HG03045 (cell line): ENCODE data around the gene ZNF275.
A peak's percentile ranks its signal among the peaks of the same experiment; 100 is the strongest.
"Not testable (repeated sequence)": the region's sequence is repeated elsewhere in the genome, so short reads cannot be mapped to it uniquely, and the experiment has no call there.

Experiments used
- ATAC-seq: cut with Tn5 transposase; IDR thresholded peaks from one replicate; pipeline ENCODE4 v1.9.1; 2021; ENCODE audit warnings: mild to moderate bottlenecking, moderate library complexity; ENCODE audit not compliant: unreplicated experiment

The ZNF275 gene, protein sequence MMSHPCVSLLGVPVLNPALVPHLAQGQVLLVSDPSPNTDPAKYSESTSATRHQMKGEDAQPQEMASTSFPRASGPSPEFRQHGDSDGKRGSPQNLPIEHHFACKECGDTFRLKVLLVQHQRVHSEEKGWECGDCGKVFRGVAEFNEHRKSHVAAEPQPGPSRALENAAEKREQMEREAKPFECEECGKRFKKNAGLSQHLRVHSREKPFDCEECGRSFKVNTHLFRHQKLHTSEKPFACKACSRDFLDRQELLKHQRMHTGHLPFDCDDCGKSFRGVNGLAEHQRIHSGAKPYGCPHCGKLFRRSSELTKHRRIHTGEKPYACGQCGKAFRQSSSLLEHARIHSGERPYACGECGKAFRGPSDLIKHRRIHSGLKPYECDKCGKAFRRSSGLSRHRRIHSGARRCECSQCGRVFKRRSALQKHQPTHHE

GRCh38 chrX:153333821-153334653 is at the start of gene ZNF275:
TSS of gene ZNF275 (plus strand) at chrX:153334153. CDS start at chrX:153336680, 2,527 bp downstream.
- ATAC-seq = peak; percentile 91

- ATAC-seq = not testable (repeated sequence)
These were observed 48.3 kb upstream of the ZNF275 start for GRCh38 chrX:153285678-153286077.

- not testable (repeated sequence) for ATAC-seq
These were observed 45.1 kb upstream of the ZNF275 start for GRCh38 chrX:153288807-153289206.

DNA sequence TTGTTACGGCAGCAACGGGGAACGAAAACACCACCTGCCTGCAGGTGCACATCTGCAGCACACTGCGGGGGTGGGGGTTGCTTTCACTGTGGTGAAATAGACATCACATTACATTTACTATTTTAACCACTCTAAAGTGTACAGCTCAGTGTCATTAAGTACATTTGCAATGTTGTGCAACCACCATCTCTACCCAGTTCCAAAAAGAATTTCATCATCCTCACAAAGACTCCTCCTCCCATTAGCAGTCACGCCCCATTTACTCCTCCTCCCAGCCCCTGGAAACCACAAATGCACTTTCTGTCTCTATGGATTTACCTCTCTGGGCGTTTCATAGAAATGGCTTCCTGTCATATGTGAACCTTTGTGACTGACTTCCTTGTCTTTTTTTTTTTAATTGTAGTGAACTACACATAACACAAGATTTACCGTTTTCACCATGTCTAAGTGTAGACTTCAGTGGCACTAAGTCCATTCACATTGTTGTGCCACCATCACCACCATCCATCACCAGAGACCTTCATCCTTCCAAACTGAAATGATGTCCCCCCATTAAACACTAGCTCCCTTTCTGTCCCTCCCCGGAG is 40.4 kb upstream of the ZNF275 start:
- not testable (repeated sequence) for ATAC-seq

DNA sequence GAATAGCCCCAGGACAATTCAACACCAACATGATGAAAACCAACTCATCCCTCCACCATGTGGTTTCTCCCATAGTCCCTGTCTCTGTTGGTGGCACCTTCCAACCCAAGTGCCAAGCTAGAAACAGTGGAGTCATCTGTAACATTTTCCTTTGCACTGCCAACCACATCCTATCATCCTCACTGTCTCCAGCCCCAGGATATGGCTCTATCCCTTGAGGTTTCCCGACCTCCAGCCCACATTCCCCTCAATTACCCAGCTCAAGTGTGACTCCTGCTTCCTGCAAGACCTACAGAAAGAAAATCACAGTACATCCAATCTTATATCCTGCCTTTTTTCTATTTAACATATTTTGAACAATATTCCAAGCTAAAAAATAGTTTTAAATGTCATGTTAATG is 36.6 kb upstream of the ZNF275 start:
- ATAC-seq = no peak

- ATAC-seq = no peak
These were observed 34.1 kb upstream of the ZNF275 start for GRCh38 chrX:153299855-153300254.

DNA sequence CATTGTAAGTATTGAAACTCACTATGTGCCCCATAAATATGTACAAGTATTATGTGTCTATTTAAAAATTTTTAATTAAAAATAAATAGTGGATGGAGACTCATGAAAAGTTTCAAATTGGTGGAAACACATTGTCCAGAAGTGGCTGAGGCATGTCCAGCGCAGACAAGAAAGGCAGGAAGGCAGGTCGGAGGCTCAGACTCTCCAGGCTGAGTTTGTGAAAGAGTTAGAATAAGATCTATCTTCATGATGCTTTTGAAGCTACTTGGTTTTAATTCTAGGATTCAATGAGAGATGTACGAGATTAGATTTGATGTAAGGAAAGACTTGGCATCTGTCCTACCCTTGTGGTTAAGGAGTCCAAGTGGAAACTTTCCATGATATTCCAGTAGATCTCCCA is 32.2 kb upstream of the ZNF275 start:
- no peak for ATAC-seq

DNA sequence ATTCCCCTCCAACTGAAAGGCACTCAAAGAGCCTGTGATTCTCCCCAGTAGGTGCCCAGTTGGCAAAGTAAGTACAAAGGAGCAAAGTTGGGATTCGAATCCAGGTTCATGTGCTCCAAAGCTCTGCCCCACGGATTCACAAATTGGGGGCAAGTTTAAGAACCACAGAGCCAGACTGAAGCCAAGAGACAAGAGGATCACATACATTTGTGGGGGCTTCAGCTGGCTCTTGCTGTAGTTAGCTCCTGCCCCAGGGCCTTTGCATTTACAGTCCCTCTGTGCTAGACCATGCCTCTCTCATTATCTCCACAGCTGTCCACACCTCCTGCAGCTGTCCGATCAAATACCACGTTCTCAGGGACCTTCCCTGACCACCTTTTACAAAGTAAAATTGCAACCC is 31.2 kb upstream of the ZNF275 start:
- ATAC-seq = no peak

- no peak for ATAC-seq
These were observed 30.4 kb upstream of the ZNF275 start for GRCh38 chrX:153303276-153304262.

GRCh38 chrX:153304988-153305736 is 28.8 kb upstream of the ZNF275 start:
- no peak for ATAC-seq

DNA sequence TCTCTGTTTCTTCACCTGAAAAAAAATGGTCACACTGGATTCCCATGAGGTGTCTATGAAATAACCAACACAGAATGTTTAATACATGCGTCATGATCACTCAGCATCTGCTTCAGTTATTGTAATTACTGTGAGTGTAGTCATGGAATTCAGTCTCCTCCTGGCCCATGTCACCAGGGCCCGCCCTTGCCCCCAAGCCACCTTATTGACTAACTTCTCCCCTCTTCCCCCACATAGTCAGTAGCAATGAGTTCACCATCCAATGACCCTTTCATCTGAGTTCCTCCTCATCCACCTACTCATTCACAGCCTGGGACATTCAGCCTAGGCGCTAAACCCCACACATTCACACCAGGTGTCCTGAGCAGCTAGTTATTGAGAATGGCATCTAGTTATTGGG is 28.0 kb upstream of the ZNF275 start:
- ATAC-seq = no peak

GRCh38 chrX:153306527-153307115 is 27.3 kb upstream of the ZNF275 start:
- no peak for ATAC-seq

DNA sequence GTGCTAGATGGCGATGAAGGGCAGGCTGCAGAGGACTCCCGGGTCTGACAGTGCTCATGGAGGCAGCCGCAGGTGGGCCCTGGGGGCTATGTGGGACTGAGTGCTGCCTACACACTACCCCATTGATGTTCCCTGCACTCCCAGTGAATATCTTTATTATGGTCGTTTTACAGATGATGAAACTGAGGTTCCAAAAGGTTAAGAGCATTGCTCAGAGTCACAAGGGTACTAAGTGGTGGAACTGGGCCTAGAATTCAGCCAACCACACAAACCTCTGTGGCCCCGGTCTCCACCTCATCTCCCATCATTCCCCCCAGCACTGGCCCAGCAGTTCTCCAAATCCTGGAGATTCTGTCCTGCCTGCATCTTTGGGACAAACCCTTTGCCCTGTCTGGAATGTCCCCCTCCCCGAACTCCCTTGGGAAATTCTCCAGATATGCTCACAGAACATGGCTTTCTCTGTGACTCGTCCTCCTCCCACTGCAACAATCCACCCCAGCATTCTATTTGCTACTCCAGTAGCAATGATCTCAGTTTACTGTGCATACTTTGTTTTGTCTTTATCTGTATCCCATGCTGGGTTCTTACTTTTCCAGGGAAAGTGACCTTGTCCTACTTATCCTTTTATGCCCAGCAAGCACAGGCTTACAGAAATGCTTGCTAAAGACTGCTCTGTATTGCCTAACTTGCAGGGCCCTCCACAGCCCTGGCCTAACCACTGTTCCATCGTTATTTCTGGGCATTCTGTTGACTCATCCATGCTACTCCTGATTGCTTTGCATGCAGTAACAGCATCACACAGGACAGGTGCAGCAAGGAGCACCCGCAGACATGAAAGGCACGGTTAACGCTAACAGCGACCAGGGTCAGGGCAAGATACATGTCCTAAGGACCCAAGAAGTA is 26.4 kb upstream of the ZNF275 start:
- ATAC-seq = no peak

DNA sequence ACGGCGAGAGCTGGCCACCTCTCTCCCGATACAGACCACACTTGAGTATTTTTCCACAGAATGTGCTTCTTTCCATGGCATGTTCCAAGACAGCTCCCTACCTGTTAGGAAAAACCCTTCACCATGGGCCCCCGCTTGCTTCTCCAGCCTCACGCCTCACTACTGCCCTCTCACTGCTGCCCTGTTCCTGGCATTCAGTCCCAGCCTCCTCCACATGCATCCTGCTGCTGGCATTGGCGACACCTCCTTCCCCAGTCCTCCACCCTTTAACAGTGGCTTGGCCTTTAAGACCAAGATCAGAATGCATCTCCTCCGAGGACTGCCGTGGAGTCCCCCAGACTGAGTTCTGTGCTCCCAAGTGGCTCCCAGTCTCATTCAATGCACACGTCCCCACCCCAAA is 23.1 kb upstream of the ZNF275 start:
- ATAC-seq = no peak

GRCh38 chrX:153312041-153312440 is 21.9 kb upstream of the ZNF275 start:
- no peak for ATAC-seq

DNA sequence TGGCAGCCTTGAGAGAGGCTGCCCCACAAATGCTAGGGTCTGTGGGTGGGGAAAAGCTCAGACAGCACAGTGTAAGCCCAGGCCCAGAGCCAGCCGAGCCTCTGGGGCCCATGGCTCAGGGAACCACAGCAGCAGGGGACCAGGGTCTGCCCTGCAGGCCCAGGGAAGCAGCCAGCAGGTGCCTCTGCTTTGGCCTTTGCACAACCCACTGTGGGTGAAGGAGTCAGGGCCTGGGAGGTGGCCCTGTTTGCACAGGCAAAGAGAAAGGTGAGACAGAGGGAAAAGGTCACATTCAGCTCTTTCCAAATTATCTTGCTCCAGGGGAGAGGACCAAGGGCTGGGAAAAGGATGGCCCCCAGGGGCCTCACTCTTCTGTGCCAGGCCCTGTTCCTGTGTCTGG is 21.1 kb upstream of the ZNF275 start:
- no peak for ATAC-seq

DNA sequence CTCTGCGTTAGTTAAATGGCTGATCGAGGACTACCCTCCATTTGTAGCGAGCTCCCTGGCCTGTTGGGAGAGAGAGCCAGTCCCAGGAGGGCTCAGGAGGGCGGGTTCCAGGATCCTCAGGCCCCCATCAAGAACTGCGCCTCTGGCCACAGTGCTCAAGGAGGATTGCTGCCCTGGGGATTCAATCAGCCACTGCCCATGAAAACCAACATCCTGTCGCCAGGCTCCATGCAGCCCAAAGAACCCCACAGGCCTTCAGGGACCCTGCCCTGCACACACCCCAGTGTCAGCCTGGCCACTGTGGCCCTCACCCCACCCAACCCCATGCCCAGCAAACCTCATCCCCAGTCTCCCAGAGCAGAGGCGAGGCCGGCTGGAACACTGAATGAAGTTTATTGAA is 16.6 kb upstream of the ZNF275 start:
- ATAC-seq = no peak

DNA sequence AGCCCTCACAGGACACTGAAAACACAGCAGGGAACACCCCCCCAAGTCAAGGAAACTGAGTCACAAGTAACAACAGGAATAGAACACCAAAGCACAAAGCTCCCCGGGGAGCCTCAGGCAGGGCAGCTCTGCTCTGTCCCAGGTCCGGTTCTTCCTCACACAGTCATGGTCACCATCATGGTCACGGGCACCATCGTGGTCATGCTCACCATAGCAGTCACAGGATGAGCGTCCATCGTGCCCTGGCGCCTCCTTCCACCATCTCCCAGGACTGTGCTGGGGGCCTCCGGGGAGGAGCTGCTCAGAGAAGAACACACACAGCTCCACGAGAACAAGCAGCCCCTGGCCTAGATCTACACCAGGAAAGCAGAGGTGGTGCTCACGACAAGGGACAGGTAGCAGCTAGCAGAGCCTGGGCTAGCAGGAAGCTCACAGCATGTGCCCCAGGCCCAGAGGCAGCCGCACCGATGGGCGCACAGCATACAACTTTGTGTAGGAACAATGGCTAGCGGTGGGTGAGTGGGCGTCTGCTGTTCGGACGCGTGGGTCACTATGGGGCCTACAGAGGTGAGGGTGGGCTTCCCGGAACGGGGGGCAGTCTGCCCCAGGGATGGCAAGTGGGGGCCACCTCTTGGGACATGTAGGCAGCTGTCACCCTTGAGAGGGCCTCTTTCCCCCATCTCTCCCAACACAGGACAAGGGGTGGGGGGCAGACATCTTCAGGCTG is 15.8 kb upstream of the ZNF275 start:
- no peak for ATAC-seq
